IMR-90 (cell line): ENCODE results near the gene FAT1. TPM values are rescaled to one million over a fixed set of nuclear protein-coding genes. Genes with fewer than 3 reads are reported as not detected.

Experiments used
- ATAC-seq: fragments of 200-7000 bp; cut with Tn5 transposase; 2 replicates; pipeline ENCODE4 v1.9.1; 2020; ENCODE audit warnings: low read depth, mild to moderate bottlenecking, moderate library complexity
- BruUV-seq: library from RNA; stranded (reverse); fragments of 400-500 nt; replicated peaks from 2 replicates; lab custom pipeline; 2021; lab: Mats Ljungman, UMichigan
- CTCF ChIA-PET: fragments of 300-600 bp; formaldehyde crosslinking; extraction: SDS; loops from one replicate; lab custom pipeline; 2021; ENCODE audit warnings: antibody characterized with exemption; lab: Yijun Ruan, JAX
- POLR2A ChIA-PET: fragments of 300-600 bp; sonication (Branson Sonifier 250); formaldehyde crosslinking; loops from one replicate; lab custom pipeline; 2022; ENCODE audit warnings: antibody characterized with exemption; ENCODE audit not compliant: unreplicated experiment; lab: Charles Lee
- DNase-seq: peaks from one replicate; pipeline ENCODE4 v3.0.0; 2013
- H2AFZ ChIP-seq: replicated peaks from 2 replicates; pipeline ENCODE3; 2013; ENCODE audit warnings: low read length, mild to moderate bottlenecking; ENCODE audit not compliant: poor library complexity
- H2AK5ac ChIP-seq: 2 replicates; pipeline ENCODE4 v1.6.1; 2013; ENCODE audit warnings: low read depth, low read length, inconsistent platforms
- H2AK9ac ChIP-seq: replicated peaks from 2 replicates; pipeline ENCODE3; 2013; ENCODE audit warnings: mild to moderate bottlenecking, low read depth, low read length, moderate library complexity; ENCODE audit not compliant: poor library complexity
- H2BK120ac ChIP-seq: 2 replicates; pipeline ENCODE4 v1.6.1; 2013; ENCODE audit warnings: low read depth, low read length, inconsistent platforms
- H2BK15ac ChIP-seq: 3 replicates; pipeline ENCODE4 v1.6.1; 2013; ENCODE audit warnings: low read depth, low read length, inconsistent platforms
- H2BK20ac ChIP-seq: 2 replicates; pipeline ENCODE4 v1.6.1; 2013; ENCODE audit warnings: low read depth, mild to moderate bottlenecking, inconsistent platforms, low read length, moderate library complexity
- H2BK5ac ChIP-seq: 2 replicates; pipeline ENCODE4 v1.6.1; 2013; ENCODE audit warnings: mild to moderate bottlenecking, low read depth, low read length, inconsistent platforms; ENCODE audit not compliant: poor library complexity, severe bottlenecking
- H3K14ac ChIP-seq: replicated peaks from 2 replicates; pipeline ENCODE4 v1.6.1; 2013; ENCODE audit warnings: low read depth, low read length, inconsistent platforms
- H3K18ac ChIP-seq: 2 replicates; pipeline ENCODE4 v1.6.1; 2013; ENCODE audit warnings: low read depth, low read length, control low read depth
- H3K23ac ChIP-seq: 2 replicates; pipeline ENCODE4 v1.6.1; 2013; ENCODE audit warnings: low read depth, low read length, inconsistent platforms
- H3K27ac ChIP-seq: 2 replicates; pipeline ENCODE4 v1.5.1; 2013; ENCODE audit warnings: mild to moderate bottlenecking, control low read depth, low read length; ENCODE audit not compliant: insufficient read depth
- H3K27me3 ChIP-seq: 2 replicates; pipeline ENCODE4 v1.6.1; 2013; ENCODE audit warnings: low read length; ENCODE audit not compliant: control insufficient read depth, insufficient read depth
- H3K36me3 ChIP-seq: 2 replicates; pipeline ENCODE4 v1.6.1; 2013; ENCODE audit warnings: low read length, mixed read lengths; ENCODE audit not compliant: control insufficient read depth, insufficient read depth
- H3K4ac ChIP-seq: 2 replicates; pipeline ENCODE4 v1.6.1; 2013; ENCODE audit warnings: low read depth, low read length, inconsistent platforms
- H3K4me1 ChIP-seq: 2 replicates; pipeline ENCODE4 v1.6.1; 2013; ENCODE audit warnings: low read length, mixed read lengths; ENCODE audit not compliant: control insufficient read depth, insufficient read depth
- H3K4me2 ChIP-seq: 2 replicates; pipeline ENCODE4 v1.6.1; 2013; ENCODE audit warnings: low read depth, mild to moderate bottlenecking, control low read depth, low read length, moderate library complexity
- H3K4me3 ChIP-seq: 2 replicates; pipeline ENCODE4 v1.5.1; 2013; ENCODE audit warnings: low read depth, mild to moderate bottlenecking, control low read depth, low read length, moderate library complexity; ENCODE audit not compliant: insufficient read depth
- H3K56ac ChIP-seq: 2 replicates; pipeline ENCODE4 v1.6.1; 2013; ENCODE audit warnings: low read length, inconsistent platforms; ENCODE audit not compliant: insufficient read depth; ENCODE audit errors: extremely low read depth
- H3K79me1 ChIP-seq, 2 experiments: 2 replicates each; pipeline ENCODE4 v1.6.1; 2013; ENCODE audit warnings: low read length in 2 of 2, inconsistent platforms in 1 of 2, low read depth in 1 of 2
- H3K9ac ChIP-seq: 2 replicates; pipeline ENCODE4 v1.6.1; 2013; ENCODE audit warnings: low read depth, low read length, control low read depth
- H3K9me1 ChIP-seq: 2 replicates; pipeline ENCODE4 v1.6.1; 2013; ENCODE audit warnings: low read length, inconsistent platforms; ENCODE audit not compliant: insufficient read depth
- H3K9me3 ChIP-seq: 2 replicates; pipeline ENCODE4 v1.6.1; 2013; ENCODE audit warnings: low read length; ENCODE audit not compliant: control insufficient read depth, insufficient read depth
- H4K20me1 ChIP-seq: 2 replicates; pipeline ENCODE4 v1.6.1; 2013; ENCODE audit warnings: low read length, inconsistent platforms; ENCODE audit not compliant: insufficient read depth
- H4K5ac ChIP-seq: 2 replicates; pipeline ENCODE4 v1.6.1; 2013; ENCODE audit warnings: mild to moderate bottlenecking, low read depth, low read length, control low read depth
- H4K8ac ChIP-seq, 2 experiments: 2 replicates each; pipeline ENCODE4 v1.6.1; 2013; ENCODE audit warnings: low read depth in 2 of 2, low read length in 2 of 2, control low read depth in 1 of 2, inconsistent platforms in 1 of 2
- H4K91ac ChIP-seq: 2 replicates; pipeline ENCODE4 v1.6.1; 2013; ENCODE audit warnings: low read depth, low read length, inconsistent platforms; ENCODE audit not compliant: insufficient read depth
- BHLHE40 ChIP-seq: fragments of 150-350 bp; IDR thresholded peaks from 2 replicates; pipeline ENCODE4 v1.6.1; 2016; ENCODE audit warnings: mild to moderate bottlenecking, low read depth, low read length
- CEBPB ChIP-seq: IDR thresholded peaks from 2 replicates; pipeline ENCODE4 v1.6.1; 2012; ENCODE audit warnings: low read depth, low read length, improper control_type of control experiment
- CHD1 ChIP-seq: IDR thresholded peaks from 2 replicates; pipeline ENCODE4 v1.6.1; 2012; ENCODE audit warnings: low read depth, low read length, improper control_type of control experiment
- MAZ ChIP-seq: IDR thresholded peaks from 2 replicates; pipeline ENCODE4 v1.6.1; 2012; ENCODE audit warnings: low read depth, mild to moderate bottlenecking, low read length, improper control_type of control experiment, moderate library complexity, borderline replicate concordance
- MXI1 ChIP-seq: IDR thresholded peaks from 2 replicates; pipeline ENCODE4 v1.6.1; 2012; ENCODE audit warnings: low read depth, mild to moderate bottlenecking, low read length, moderate library complexity, borderline replicate concordance
- NFE2L2 ChIP-seq: fragments of 150-350 bp; IDR thresholded peaks from 2 replicates; pipeline ENCODE4 v1.6.1; 2016; ENCODE audit warnings: low read depth, mild to moderate bottlenecking, low read length
- POLR2A ChIP-seq: IDR thresholded peaks from 2 replicates; pipeline ENCODE4 v1.6.1; 2012; ENCODE audit warnings: mild to moderate bottlenecking, low read depth, low read length
- RAD21 ChIP-seq: IDR thresholded peaks from 2 replicates; pipeline ENCODE4 v1.6.1; 2012; ENCODE audit warnings: low read length, improper control_type of control experiment
- RCOR1 ChIP-seq: IDR thresholded peaks from 2 replicates; pipeline ENCODE4 v1.6.1; 2012; ENCODE audit warnings: mild to moderate bottlenecking, low read length, improper control_type of control experiment; ENCODE audit not compliant: insufficient replicate concordance
- RFX5 ChIP-seq: IDR thresholded peaks from 2 replicates; pipeline ENCODE4 v1.8.0; 2012; ENCODE audit warnings: low read depth, mild to moderate bottlenecking, low read length, moderate library complexity
- SMC3 ChIP-seq: fragments of 150-350 bp; IDR thresholded peaks from 2 replicates; pipeline ENCODE4 v1.6.1; 2016; ENCODE audit warnings: low read depth, mild to moderate bottlenecking, antibody characterized with exemption, low read length, moderate library complexity
- WGBS, 2 experiments: methylation state at CpG; one replicate each; pipeline versions ENCODE4 v1.1.5 to v1.1.7; 2013; ENCODE audit warnings: missing lambda C conversion rate in 2 of 2; ENCODE audit not compliant: insufficient read length in 1 of 2; ENCODE audit errors: extremely low coverage in 2 of 2; 5-methylcytosine and 5-hydroxymethylcytosine counted together
- dilution Hi-C: fragments of 300-500 bp; cut with HindIII; formaldehyde crosslinking; loops from one replicate; pipeline ENCODE4 v1.14.3; 2018; ENCODE audit warnings: low sequenced_read_pairs; ENCODE audit not compliant: unreplicated experiment
- in situ Hi-C: fragments of 300-500 bp; cut with MboI; formaldehyde crosslinking; loops from 3 replicates; pipeline ENCODE4 v1.14.3; 2019; ENCODE audit warnings: low sequenced_read_pairs, inconsistent platforms, mixed read lengths
- intact Hi-C: fragments of 100-400 bp; cut with micrococcal nuclease; formaldehyde crosslinking; loops from 2 replicates; pipeline ENCODE4 v1.10.0; 2022
- polyA plus RNA-seq, 3 experiments: library from polyadenylated mRNA; depleted of rRNA; stranded (reverse); fragments of >200 nt; gene quantifications; 2 replicates each; pipeline ENCODE4 v1.2.3, GENCODE V29; 2012; ENCODE audit warnings: low replicate concordance in 1 of 3
- total RNA-seq: library from RNA; depleted of rRNA; stranded (reverse); fragments of >200 nt; gene quantifications from 2 replicates; pipeline ENCODE4 v1.2.3, GENCODE V29; 2012
- TF ChIP-seq, protein P1 (sequence below): fragments of 150-350 bp; IDR thresholded peaks from 2 replicates; pipeline ENCODE4 v1.6.1; 2017; ENCODE audit warnings: mild to moderate bottlenecking, antibody characterized with exemption, low read length, low read depth
- TF ChIP-seq, protein P2 (sequence below): conservative IDR thresholded peaks from 2 replicates; pipeline ENCODE4 v1.5.1; 2012; ENCODE audit warnings: mild to moderate bottlenecking, low read depth, low read length, improper control_type of control experiment
- TF ChIP-seq, protein P3 (sequence below): fragments of 150-350 bp; IDR thresholded peaks from 2 replicates; pipeline ENCODE4 v1.6.1; 2016; ENCODE audit warnings: low read depth, mild to moderate bottlenecking, low read length, moderate library complexity, borderline replicate concordance

FAT1 gene
- total and polyA plus RNA-seq, 2 of the 4 experiments (the other 2 are of a cell fraction) = 156 to 519 TPM

DNA sequence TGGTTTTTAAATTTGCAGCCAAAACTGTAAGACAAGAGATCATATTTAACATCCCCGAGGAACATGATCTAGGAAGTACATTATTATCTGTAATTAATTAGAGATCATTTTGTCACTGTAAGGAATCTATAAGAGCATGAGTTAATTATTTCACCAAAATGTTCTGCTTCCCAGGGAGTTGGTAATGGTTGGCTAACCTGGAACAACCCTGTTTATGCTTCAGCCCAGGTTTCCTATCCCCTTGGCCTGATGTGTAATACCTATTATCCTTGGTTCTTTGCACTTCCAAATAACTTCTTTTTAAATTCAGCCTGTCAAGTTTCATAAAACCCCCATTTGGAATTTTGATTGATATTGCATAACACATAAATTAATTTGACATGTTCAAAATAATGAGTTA, 161.9 kb downstream of the FAT1 start:
- H2AFZ ChIP-seq = no peak overlapping the region
- DNase-seq (no peak), ATAC-seq (no peak)
- ChIA-PET CTCF (no interaction called here), POLR2A (no interaction called here)
- in situ Hi-C loops = no loop called here
- H2AK5ac ChIP-seq = no peak overlapping the region
- H4K20me1 ChIP-seq = no peaks in the 10 kb centered on the region
- no peak overlapping the region for H3K23ac ChIP-seq
- intact Hi-C loops = no loop called here
- peaks cover 2% of the 10 kb centered on the region; the same call in 1 of the 2 replicates for H3K4me1 ChIP-seq
- H3K79me1 ChIP-seq = no peaks in the 10 kb centered on the region
- no peak overlapping the region for H3K14ac ChIP-seq
- no peak overlapping the region for H2BK120ac ChIP-seq
- no peak overlapping the region for H3K4me3 ChIP-seq
- H4K8ac ChIP-seq = no peak overlapping the region
- no CpG with 5 or more reads among the region's 1 CpG for WGBS, 2 experiments
- H3K9me3 ChIP-seq = 0 out of 2 replicates have a peak, but pooled peaks cover 3% of the 10 kb centered on the region
- H2BK15ac ChIP-seq = no peak overlapping the region
- no peak overlapping the region for H3K9ac ChIP-seq
- no peak overlapping the region for H4K91ac ChIP-seq
- no peaks in the 10 kb centered on the region for H3K36me3 ChIP-seq
- H3K27me3 ChIP-seq = no peaks in the 10 kb centered on the region
- no peak overlapping the region for H2BK20ac ChIP-seq
- H3K27ac ChIP-seq = no peak overlapping the region
- BruUV-seq = no TSS peak
- no peak overlapping the region for H3K4ac ChIP-seq
- H3K56ac ChIP-seq = no peak overlapping the region
- peaks cover 5% of the 10 kb centered on the region; the same call in 1 of the 2 replicates for H3K9me1 ChIP-seq
- no peak overlapping the region for H2BK5ac ChIP-seq
- no peak overlapping the region for H2AK9ac ChIP-seq
- no peak overlapping the region for H3K4me2 ChIP-seq
- TF ChIP-seq, protein P1, sequence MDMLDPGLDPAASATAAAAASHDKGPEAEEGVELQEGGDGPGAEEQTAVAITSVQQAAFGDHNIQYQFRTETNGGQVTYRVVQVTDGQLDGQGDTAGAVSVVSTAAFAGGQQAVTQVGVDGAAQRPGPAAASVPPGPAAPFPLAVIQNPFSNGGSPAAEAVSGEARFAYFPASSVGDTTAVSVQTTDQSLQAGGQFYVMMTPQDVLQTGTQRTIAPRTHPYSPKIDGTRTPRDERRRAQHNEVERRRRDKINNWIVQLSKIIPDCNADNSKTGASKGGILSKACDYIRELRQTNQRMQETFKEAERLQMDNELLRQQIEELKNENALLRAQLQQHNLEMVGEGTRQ = no peak
- TF ChIP-seq RFX5 = no peak
- TF ChIP-seq, protein P2, sequence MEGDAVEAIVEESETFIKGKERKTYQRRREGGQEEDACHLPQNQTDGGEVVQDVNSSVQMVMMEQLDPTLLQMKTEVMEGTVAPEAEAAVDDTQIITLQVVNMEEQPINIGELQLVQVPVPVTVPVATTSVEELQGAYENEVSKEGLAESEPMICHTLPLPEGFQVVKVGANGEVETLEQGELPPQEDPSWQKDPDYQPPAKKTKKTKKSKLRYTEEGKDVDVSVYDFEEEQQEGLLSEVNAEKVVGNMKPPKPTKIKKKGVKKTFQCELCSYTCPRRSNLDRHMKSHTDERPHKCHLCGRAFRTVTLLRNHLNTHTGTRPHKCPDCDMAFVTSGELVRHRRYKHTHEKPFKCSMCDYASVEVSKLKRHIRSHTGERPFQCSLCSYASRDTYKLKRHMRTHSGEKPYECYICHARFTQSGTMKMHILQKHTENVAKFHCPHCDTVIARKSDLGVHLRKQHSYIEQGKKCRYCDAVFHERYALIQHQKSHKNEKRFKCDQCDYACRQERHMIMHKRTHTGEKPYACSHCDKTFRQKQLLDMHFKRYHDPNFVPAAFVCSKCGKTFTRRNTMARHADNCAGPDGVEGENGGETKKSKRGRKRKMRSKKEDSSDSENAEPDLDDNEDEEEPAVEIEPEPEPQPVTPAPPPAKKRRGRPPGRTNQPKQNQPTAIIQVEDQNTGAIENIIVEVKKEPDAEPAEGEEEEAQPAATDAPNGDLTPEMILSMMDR = no peak
- no peak for TF ChIP-seq SMC3
- TF ChIP-seq POLR2A = no peak
- no peak for TF ChIP-seq MAZ
- no peak for TF ChIP-seq RCOR1
- TF ChIP-seq CEBPB = no peak
- TF ChIP-seq NFE2L2 = no peak
- no peak for TF ChIP-seq RAD21
- TF ChIP-seq, protein P3, sequence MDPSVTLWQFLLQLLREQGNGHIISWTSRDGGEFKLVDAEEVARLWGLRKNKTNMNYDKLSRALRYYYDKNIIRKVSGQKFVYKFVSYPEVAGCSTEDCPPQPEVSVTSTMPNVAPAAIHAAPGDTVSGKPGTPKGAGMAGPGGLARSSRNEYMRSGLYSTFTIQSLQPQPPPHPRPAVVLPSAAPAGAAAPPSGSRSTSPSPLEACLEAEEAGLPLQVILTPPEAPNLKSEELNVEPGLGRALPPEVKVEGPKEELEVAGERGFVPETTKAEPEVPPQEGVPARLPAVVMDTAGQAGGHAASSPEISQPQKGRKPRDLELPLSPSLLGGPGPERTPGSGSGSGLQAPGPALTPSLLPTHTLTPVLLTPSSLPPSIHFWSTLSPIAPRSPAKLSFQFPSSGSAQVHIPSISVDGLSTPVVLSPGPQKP = no peak
- TF ChIP-seq CHD1 = no peak
- TF ChIP-seq BHLHE40 = no peak
- no peak for TF ChIP-seq MXI1
- dilution Hi-C loops = no loop called here
- H4K5ac ChIP-seq = no peak overlapping the region
- no peak overlapping the region for H3K18ac ChIP-seq
